Ureter (tissue), 1 donor: ENCODE measurements around the gene PCNT. TPM values are rescaled to one million over a fixed set of nuclear protein-coding genes. Genes with fewer than 3 reads are reported as not detected.

Experiments
- DNase-seq: peaks from one replicate; pipeline ENCODE4 v3.0.0-alpha.2; 2020; ENCODE audit warnings: low spot score
- total RNA-seq: library from RNA; stranded (reverse); gene quantifications from one replicate; pipeline ENCODE4 v1.2.4, GENCODE V29; 2023
- donor health status: DM: yes; HTN: yes; CAD: no.

The PCNT gene
- total RNA-seq, 1 donor from 2014 or later = 28.5 TPM

DNA sequence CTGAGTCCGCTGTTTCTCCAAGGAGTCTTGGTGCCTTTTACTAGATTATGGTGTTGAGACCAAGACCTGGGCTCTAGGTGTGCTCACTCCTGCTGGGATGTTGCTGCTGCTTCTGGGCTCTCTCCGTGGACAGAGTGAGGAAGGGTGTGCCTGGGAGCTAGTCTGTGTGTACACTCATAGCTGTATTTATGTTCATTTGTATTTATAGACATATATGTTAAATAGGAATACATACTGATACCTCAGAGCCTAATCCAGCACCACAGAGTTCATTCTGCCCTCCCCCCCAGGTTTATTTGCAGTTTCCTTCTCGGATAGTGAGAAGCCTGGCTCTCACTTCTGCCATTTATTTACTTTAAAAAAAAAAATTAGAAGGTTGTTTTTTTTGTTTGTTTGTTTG is 12.6 kb downstream of the PCNT start:
- DNase-seq = no peak

DNA sequence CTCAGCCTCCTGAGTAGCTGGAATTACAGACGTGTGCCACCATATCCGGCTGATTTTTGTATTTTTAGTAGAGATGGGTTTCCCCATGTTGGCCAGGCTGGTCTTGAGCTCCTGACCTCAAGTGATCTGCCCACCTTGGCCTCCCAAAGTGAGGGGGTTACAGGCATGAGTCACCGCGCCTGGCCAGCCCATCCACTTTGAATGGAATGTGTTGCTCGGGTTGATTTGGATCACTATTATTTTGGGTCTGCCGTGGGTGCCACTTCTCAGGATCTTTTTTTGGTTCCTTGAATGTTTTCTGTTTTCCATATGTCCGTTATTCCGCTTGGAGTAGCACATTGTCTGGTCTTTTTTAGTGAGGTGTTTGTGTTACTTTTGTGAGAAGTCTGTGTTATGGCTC is 17.0 kb downstream of the PCNT start:
- no peak for DNase-seq

DNA sequence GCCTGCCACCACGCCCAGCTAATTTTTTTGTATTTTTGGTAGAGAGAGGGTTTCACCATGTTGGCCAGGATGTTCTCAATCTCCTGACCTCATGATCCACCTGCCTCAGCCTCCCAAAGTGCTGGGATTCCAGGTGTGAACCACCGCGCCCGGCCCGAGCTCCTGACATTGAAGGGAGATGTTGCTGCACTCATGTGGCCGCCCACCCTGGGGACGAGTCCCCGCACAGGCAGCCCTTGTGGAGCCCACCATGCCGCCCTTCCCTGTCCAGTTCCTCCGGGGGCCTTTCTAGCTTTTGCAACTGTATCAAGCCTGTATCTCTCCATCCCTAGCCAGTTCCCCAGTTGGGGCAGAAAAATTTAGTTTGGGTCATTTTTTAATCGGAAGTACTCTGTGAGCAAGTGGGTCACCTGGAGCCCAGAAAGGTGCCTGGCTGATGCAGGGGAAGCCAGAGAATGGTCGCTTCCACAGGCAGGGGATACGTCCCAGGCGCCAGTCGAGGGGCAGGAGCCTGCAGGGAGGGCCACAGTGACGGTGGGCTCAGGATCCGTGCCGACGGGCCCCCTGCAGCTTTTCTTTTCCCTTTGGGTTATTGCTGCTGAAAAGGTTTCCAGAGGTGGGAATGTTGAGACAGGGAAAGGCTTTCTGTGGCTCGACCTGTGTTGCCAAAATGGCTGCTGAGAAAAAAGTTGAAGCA is 20.4 kb downstream of the PCNT start:
- DNase-seq = no peak

DNA sequence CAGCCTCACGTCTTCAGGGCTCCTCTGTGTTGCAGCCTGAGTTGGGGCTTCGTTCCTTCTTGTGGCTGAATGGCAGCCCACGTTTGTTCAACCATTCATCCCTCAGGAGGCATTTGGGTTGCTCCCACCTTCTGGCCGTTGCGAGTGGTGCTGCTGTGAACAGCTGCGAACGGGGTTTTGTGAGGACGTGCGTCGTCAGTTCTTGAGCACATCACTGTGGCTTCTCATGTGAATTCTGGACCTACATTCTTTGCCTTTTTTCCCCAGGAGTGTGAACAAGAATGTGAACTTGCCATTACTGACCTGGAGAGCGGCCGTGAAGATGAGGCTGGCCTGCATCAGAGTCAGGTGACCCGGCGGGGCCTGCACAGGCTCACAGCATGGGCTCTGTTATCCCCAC is 21.9 kb downstream of the PCNT start:
- no peak for DNase-seq

DNA sequence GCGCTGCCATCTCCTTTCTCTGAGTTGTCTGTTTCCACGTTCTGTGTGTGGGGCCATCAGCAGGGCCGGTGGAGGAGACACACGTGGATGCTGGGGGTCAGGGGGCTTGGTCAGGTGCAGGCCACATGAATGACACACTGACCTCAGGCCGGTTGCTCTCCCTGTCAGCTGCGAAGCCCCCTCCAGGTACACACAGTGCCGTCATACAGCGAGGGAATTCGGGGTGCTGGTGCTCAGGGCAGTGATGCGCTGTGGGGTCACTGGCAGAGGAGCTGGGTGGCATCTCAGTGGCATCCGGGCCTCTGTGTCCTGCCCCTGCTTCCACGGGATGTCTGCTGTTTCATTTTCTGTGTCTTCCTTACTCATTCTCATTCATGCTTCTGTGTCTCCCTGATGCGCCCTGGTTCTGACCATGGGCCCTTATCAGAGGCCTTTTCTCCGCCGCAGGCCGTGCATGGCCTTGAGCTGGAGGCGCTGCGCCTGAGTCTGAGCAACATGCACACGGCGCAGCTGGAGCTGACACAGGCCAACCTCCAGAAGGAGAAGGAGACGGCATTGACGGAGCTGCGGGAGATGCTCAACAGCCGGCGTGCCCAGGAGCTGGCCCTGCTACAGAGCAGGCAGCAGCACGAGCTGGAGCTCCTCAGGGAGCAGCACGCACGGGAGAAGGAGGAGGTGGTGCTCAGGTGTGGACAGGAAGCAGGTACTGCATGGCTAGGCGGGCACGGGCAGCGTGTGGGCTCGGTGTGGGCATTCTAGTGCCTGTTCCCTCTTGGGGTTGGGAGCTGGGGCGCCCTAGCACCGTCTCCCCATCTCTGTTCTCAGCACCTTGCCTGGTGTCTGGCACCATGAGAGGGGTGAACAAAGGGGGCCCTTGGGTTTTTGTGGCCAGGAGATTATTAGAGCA is 22.6 kb downstream of the PCNT start:
- no peak for DNase-seq

DNA sequence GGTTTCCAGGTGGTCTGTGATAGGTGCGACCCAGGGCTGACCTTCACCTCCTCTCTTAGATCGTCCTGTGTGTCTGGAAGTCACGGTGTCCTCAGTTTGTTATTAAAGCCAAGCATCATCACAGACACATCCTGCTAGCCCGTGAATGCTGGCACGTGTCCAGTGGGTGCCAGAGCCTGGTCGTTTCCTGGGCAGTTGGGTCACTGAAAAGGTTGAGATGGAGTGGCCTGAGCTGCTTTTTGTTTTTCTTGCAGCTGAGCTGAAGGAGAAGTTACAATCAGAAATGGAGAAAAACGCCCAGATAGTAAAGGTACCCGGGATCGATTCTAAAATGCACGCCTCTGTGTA is 23.2 kb downstream of the PCNT start:
- no peak for DNase-seq

DNA sequence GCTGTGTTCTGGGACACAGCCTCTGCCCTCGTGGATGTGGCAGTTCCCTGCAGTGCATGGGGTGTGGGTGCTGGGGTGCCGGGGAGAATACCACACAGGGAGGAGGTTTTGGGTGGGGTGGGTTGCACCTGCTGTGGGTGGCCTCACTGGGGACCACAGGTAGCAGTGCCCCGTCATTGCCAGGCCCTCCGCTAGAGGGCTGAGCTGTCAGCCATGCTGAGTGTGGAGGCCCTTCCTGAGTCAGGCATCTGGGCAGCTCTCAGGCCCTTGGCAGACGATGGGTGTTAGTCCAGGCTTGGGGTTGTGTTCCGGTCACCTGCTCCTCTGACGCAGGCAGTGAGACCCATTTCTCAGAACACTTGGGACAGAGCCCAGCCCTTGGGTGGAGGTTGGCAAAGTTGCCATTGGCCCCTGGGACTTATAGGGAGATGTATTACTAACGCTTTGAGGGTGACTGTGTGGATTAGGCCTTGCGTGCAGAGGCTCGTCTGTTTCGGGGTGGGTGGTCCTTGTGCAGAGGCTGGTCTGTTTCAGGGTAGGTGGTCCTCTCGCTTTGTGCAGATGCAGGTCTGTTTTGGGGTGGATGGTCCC is 23.9 kb downstream of the PCNT start:
- DNase-seq = no peak

DNA sequence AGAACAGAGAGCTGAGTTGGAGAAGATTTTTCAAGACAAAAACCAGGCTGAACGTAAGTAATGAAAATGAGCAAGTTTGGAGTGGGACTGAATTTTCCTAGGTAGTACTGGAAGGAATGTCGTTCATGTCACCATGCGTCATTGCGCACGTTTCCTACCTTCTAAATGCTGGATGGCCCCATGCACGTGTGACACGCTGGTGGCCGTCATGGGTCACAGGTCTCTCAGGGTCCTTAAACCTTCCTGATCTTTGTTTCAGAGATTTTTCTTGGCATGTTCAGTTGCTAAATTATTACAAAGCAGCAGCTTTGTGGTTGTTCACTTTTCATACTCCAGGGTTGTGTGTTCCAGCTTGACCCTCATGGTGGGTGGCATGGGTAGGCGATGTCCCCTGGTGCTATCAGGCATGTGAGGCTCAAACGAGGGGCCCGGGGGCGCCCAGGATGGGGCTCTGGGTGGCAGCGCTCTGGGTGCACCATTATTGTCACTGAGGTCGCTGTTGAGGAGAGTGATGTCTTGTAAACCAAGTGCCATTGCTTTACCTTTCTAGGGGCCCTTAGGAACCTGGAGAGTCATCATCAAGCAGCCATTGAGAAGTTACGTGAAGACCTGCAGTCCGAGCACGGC is 25.3 kb downstream of the PCNT start:
- no peak for DNase-seq

DNA sequence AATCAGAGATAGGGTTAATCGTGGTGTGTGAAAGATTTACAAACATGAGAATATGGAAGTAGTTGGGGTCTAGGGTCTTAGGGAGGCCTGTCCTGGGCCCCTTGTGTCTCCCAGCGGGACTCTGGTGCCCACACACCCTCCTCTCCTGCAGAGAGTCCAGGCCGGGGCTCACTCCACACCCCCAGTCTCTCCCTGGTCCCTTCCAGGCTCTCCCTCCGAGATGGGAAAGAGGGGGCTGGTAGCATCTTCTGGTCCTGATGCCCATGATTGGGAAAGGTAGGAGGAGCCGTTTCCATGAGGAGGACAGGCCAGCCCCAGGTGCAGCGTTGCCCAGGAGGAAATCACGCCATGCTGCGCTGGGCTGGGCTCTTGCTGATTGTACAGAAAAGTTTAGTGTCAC is 26.6 kb downstream of the PCNT start:
- no peak for DNase-seq

DNA sequence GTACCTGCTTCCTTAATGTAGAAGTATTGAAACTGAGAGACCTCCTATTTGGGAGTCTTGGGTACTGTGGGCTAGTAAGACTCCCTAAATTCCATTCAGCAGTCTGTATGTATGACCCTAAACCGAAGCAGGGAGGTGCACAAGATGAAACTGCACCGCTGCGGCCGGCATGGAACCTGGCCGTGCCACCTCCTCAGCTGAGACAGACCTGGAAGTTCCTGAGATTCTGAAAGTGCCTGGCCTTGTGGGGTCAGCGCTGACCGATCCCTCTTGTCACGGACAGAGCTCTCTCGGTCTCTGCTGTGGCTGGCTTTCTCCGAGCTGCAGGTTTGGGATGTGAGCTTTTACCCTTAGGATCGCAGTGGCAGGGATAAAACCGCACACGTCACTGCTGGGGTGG is 27.0 kb downstream of the PCNT start:
- no peak for DNase-seq

DNA sequence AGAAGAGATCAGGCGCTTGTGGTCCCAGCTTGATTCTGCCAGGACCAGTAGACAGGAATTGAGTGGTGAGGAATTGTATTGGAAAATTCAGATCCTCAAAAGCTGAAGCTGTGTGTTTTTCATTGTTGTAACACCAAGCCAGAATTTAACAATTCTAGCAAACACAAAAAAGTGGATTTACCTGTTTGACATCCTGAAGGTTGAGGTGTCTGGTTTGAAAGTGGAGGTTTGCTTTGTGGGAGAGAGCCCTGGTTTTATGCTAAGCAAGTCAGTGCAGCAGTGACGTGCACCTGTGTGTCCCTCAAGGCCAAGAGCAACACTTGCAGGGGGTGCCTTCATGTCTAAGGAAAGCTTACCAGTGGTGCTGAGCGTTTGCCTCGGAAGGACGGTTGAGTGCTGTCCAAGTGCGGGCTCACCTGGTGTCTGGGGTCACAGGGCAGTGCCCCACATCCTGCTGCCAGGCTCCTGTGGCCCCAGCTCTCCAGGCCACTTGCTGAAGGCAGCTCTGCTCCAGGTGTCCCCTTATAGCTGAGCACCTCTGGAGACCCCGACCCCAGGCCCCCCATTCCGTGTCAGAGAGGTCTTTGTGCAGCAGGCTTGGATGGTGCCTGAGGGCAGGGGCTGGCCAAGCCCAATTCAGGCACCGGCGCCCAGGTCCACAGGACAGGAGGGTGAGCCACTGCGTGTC is 27.7 kb downstream of the PCNT start:
- DNase-seq = no peak

DNA sequence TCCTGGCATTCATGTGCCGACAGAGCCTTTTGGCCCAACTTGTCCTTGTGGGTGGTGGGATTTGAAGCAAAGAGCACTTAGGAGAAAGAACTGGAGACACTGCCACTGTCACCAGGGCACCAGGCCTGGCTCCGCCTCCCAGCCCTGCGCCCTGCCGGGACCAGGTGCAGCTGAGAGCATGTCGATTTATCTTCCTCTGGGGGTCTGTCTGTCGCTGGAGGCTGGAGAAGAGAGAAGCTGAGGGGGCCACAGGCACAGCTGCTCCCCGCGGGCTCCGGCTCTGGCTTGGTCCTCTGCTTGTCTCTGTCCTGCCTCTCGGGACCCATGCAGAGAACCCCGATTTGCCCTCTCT is 28.2 kb downstream of the PCNT start:
- no peak for DNase-seq

DNA sequence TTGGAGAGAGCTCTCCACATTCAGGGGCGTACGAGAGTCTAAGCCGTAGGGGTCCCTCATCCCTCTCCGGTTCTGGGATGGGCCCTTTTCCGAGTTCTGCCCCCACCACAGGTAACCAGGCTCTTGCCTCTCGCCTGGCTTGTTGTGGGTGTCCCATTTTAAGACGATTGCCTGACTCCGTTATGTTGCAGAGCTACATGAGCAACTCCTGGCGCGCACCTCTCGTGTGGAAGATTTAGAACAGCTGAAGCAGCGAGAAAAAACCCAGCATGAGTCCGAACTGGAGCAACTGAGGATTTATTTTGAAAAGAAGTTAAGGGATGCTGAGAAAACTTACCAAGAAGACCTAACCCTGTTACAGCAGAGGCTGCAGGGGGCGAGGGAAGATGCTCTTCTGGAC is 29.0 kb downstream of the PCNT start:
- DNase-seq = no peak

DNA sequence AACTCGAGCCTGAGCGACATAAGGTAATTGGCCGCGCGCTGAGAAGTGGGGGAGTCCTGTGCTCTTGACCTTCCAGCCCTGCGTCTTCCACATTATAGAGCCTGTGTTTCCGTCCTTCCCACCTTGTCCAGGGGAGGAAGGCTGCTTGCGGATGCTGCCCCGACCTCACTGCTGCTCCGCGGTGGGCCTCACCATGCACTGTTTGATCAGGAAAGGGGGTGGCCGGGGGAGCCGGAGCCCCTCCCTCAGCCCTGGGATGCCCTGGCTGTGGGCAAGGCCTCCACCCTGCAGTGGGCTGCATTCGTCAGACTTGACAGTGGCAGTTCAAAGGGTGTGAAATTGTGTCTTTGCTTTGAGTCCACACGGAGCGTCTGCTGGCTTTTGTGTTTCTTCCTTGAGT is 30.1 kb downstream of the PCNT start:
- no peak for DNase-seq

DNA sequence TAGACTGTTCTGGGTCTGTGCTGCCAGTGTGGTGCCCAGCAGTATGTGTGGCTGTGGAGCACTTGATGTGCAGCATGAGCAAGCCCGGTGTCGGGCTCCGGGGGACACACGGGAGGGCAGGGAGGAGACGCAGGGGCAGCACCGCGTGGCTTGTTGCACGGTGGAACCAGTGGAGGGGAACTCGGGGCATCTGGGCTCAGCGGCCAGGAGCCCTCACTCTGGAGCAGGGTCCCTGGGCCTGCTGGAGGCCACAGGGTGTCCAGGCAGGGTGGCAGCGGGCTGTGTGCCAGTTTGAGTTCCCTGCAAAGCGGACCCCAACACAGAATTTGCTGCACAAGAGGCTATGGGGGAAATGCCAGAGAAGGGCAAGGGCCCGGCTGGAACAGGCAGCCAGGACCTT is 30.6 kb downstream of the PCNT start:
- no peak for DNase-seq

DNA sequence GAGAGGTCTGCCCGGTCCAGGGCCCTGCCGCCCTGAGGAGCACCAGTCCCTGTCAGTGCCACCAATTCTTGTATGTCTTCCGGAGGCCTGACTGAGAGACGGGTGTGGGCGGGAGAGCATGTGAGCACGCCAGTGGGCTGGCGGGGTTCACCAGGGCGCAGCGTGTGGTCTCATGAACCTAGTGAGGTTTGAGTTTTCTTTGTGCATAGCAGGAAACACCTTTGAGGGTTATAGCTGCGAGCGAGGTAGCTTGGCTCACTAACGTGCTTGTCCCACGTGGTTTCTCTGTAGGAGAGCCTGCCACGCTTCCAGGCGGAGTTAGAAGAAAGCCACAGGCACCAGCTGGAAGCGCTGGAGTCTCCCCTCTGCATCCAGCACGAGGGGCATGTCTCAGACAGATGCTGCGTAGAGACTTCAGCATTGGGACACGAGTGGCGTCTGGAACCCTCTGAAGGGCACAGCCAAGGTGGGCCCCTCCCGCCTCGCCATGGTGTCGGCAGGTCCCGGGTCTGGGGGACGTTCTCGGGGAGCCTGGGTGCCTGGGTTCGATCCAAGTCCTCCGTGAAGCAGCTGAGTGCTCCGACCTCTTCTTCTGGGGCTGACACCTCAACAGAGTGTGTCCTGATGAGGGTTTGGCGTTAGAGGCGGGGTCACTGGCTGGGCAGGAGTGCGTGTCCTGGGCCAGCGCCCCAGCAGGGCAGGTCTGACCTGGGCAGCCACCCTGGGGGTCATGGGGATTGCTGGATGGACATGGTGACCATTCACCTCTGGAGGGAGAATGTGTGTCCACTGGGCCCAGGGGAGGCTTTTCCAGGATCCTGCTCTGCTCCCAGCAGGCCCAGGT is 31.4 kb downstream of the PCNT start:
- DNase-seq = no peak

DNA sequence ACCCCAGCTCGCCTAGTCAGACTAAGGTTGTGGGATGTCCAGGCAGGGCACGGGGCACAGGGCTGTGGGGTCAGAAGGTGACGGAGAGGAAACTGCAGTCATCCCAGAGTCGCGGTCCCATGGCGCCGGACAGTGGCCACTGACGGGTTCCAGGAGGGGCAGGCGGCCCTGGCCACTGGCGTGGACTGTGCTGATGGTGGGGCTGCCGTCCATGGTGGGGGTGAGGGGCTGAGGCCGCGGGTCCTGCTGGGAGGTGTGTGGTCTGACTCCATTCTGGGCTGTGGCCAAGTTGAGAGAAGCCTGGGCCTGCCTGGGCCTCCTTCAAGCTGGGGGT is 32.0 kb downstream of the PCNT start:
- no peak for DNase-seq

DNA sequence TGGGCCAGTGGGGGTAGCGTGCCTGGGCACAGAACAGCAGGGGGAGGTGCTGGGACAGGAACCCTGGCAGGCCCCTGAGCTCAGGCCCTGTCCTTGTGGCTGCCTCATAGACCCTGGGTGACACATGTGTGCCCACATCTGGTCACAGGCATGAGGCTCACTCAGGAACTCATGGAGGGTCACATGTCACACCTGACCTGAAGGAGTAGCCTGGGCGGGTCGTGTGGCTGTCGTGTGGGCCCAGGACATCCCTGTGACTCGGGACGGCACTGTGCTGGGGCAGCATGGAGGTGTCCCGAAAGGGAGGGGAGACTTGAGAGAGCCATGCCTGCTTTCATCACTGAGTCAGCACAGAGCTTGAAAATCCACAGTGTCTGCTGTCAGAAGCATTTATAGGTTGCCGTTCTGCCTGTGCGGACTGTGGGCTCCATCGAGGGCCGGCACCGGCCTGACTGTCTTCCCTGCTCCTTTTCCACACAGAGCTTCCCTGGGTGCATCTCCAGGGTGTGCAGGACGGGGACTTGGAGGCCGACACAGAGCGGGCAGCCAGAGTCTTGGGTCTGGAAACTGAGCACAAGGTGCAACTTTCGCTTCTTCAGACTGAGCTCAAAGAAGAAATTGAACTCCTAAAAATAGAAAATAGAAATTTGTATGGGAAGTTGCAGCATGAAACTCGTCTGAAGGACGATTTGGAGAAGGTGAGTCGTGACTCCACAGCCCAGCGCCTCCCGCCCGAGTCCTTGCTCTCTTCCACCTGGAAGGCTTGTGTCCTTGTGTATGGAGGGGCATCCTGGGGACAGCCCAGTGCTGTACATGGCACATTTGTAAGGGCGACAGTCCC is 32.8 kb downstream of the PCNT start:
- no peak for DNase-seq

DNA sequence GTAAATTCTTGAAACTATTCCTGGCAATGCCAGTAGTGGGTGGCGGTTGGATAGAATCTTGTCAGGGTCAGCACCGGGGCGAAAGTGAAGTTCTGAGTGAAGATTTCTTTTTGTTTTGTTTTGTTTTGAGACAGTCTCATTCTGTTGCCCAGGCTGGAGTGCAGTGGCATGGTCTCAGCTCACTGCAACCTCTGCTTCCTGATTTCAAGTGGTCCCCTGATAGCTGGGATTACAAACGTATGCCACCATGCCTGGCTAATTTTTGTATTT is 33.3 kb downstream of the PCNT start:
- no peak for DNase-seq

DNA sequence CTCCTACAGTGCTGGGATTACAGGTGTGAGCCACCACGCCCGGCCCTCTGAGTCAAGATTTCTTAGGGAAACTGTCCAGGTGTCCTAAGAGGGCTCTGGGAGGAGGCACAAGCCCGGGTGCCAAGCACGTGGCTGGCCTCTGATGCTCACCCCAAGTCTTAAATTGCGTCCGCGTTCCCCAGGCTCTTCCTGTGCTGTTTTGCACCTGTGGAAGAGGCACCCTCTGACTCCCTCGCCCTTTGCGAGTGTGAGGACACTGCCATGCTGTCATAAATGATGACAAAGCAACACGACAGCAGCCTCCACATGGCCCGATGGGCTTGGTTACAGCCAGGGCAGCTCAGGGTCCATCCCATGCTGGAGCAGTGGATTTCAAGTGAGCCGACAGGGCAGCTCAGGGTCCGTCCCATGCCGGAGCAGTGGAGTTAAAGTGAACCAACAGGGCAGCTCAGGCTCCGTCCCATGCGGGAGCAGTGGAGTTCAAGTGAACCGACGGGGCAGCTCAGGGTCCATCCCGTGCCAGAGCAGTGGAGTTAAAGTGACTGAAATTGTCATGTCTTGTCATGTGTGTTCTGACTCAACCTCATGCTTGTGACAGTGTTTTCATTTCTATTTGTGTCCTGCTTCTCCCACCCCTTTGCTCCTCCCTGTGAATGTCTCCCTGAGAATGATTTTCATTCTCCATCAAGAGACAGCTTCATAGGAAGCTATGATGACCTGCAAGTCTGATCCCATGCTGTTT is 33.9 kb downstream of the PCNT start:
- no peak for DNase-seq
